DND-41 (cell line): ENCODE measurements around the gene KMT5B.

ENCODE experiments used
- ATAC-seq: fragments of 200-7000 bp; cut with Tn5 transposase; 3 replicates; pipeline ENCODE4 v1.9.1; 2021; ENCODE audit warnings: low read depth; ENCODE audit not compliant: insufficient read depth
- DNase-seq: peaks from one replicate; pipeline ENCODE4 v3.0.0-alpha.2; 2020
- H2AFZ ChIP-seq: 2 replicates; pipeline ENCODE4 v1.6.0; 2012; ENCODE audit warnings: low read depth, low read length
- H3K27ac ChIP-seq: 2 replicates; pipeline ENCODE4 v1.5.1; 2012; ENCODE audit warnings: low read length, inconsistent platforms
- H3K27me3 ChIP-seq: fragments of 200-600 bp; sonication (generic); 2 replicates; pipeline ENCODE4 v1.6.0; 2012; ENCODE audit warnings: low read length, mild to moderate bottlenecking, inconsistent platforms; ENCODE audit not compliant: insufficient read depth, poor library complexity
- H3K36me3 ChIP-seq: 2 replicates; pipeline ENCODE4 v1.5.1; 2012; ENCODE audit warnings: low read length, inconsistent platforms; ENCODE audit not compliant: insufficient read depth
- H3K4me1 ChIP-seq: 2 replicates; pipeline ENCODE4 v1.5.1; 2012; ENCODE audit warnings: mild to moderate bottlenecking, low read length; ENCODE audit not compliant: insufficient read depth
- H3K4me2 ChIP-seq: 2 replicates; pipeline ENCODE4 v1.6.0; 2012; ENCODE audit warnings: mild to moderate bottlenecking, moderate library complexity, low read length, inconsistent platforms; ENCODE audit not compliant: insufficient read depth
- H3K4me3 ChIP-seq, 2 experiments: fragments of 200-600 bp in 1 of 2; shearing (Covaris generic) in 1 of 2; 2 replicates each; pipeline ENCODE4 v1.5.1; 2012 to 2016; ENCODE audit warnings: inconsistent platforms in 2 of 2, low read length in 2 of 2, mild to moderate bottlenecking in 2 of 2, low read depth in 1 of 2, moderate library complexity in 1 of 2
- H3K79me2 ChIP-seq: 2 replicates; pipeline ENCODE4 v1.6.0; 2012; ENCODE audit warnings: low read length, inconsistent platforms; ENCODE audit not compliant: insufficient read depth
- H3K9ac ChIP-seq: 2 replicates; pipeline ENCODE4 v1.6.0; 2012; ENCODE audit warnings: low read depth, mild to moderate bottlenecking, inconsistent platforms, low read length, moderate library complexity
- H3K9me3 ChIP-seq: 2 replicates; pipeline ENCODE4 v1.5.1; 2012; ENCODE audit warnings: low read length, moderate library complexity, mild to moderate bottlenecking, inconsistent platforms; ENCODE audit not compliant: insufficient read depth, severe bottlenecking
- H4K20me1 ChIP-seq: 2 replicates; pipeline ENCODE4 v1.6.0; 2012; ENCODE audit warnings: low read length; ENCODE audit not compliant: insufficient read depth
- EZH2 ChIP-seq: IDR thresholded peaks from 3 replicates; pipeline ENCODE4 v1.6.1; 2012; ENCODE audit warnings: borderline replicate concordance, low read depth, mild to moderate bottlenecking, moderate library complexity, low read length, inconsistent platforms; ENCODE audit not compliant: severe bottlenecking
- TF ChIP-seq, protein P1 (sequence below): IDR thresholded peaks from 2 replicates; pipeline ENCODE4 v1.5.1; 2012; ENCODE audit warnings: borderline replicate concordance, low read length, moderate library complexity, mild to moderate bottlenecking; ENCODE audit not compliant: poor library complexity, severe bottlenecking; ENCODE audit errors: extremely low read depth

The KMT5B gene

DNA sequence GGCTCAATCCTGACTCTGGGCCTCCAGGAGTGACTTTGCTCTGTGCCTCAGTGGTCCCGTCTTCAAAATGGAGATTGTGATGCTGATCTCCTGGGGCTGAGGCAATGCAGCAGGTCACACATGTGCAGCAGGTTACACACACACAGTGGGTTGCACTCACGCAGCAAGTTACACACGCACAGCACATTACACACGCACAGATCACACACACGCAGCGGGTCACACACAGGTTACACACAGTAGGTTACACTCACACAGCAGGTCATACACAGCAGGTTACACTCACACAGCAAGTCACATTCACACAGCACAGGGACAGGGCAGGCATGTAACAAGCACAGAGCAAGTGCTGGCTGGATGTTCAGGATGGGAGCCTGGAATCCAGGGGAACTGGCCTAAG, 47.4 kb upstream of the KMT5B start:
- DNase-seq, result no peak
- no peak overlapping the region for H2AFZ ChIP-seq
- H4K20me1 ChIP-seq, result peaks cover 3% of the 10 kb centered on the region; the same call in 1 of the 2 replicates
- no peak overlapping the region for H3K9ac ChIP-seq
- ATAC-seq, result no peak
- no peak overlapping the region for H3K4me3 ChIP-seq
- no peak overlapping the region for H3K27ac ChIP-seq
- H3K36me3 ChIP-seq, result peaks cover 33% of the 10 kb centered on the region
- H3K4me2 ChIP-seq, result no peak overlapping the region
- no peaks in the 10 kb centered on the region for H3K79me2 ChIP-seq
- no peaks in the 10 kb centered on the region for H3K9me3 ChIP-seq
- TF ChIP-seq, protein P1, sequence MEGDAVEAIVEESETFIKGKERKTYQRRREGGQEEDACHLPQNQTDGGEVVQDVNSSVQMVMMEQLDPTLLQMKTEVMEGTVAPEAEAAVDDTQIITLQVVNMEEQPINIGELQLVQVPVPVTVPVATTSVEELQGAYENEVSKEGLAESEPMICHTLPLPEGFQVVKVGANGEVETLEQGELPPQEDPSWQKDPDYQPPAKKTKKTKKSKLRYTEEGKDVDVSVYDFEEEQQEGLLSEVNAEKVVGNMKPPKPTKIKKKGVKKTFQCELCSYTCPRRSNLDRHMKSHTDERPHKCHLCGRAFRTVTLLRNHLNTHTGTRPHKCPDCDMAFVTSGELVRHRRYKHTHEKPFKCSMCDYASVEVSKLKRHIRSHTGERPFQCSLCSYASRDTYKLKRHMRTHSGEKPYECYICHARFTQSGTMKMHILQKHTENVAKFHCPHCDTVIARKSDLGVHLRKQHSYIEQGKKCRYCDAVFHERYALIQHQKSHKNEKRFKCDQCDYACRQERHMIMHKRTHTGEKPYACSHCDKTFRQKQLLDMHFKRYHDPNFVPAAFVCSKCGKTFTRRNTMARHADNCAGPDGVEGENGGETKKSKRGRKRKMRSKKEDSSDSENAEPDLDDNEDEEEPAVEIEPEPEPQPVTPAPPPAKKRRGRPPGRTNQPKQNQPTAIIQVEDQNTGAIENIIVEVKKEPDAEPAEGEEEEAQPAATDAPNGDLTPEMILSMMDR, result no peak
- TF ChIP-seq EZH2, result no peak
- H3K4me1 ChIP-seq, result peaks cover 6% of the 10 kb centered on the region
- H3K27me3 ChIP-seq, result no peaks in the 10 kb centered on the region

DNA sequence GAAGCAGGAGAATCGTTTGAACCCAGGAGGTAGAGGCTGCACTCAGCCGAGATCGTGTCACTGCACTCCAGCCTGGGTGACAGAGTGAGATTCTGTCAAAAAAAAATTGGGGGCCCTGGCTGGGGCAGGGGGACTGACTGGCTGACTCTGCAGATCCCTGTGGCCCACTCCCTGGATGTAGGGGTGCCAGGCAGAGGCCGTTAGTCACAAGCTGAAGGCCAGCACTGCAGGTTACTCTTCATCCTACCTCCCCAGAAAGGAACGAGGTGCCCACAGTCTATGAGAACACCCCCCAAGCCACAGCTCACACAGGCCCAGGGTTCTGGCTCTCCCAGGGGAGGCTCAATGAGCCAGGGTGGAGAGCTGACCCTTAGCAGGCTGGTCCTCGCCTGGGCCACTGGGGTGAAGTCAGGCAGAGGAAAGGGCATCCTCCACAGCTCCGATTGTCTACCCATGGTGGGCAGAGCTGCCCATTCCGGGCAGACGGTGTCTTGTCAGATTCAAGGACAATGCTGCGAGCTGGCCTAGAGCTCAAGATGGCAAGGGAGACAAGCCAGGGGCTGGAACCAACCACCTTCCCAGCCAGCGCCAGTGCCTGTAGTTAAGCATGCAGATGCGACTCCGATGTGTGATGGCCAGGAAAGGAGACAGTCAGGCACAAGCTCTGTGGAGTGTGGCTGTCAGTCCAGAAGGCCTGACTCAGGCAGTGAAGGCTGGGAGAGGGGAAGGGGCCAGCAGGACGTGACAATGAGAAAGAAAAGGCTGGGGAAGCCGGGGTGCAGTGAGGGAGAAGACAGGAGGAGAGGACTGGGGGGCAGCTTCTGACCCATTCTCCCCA, 46.2 kb upstream of the KMT5B start:
- Histone ChIP-seq H3K9me3 (no peaks in the 10 kb centered on the region), H3K4me1 (peaks cover 6% of the 10 kb centered on the region), H3K4me3 (no peak overlapping the region), H3K27me3 (no peaks in the 10 kb centered on the region), H4K20me1 (peaks cover 3% of the 10 kb centered on the region; the same call in 1 of the 2 replicates), H3K79me2 (no peaks in the 10 kb centered on the region), H3K4me2 (no peak overlapping the region), H3K27ac (no peak overlapping the region), H3K9ac (no peak overlapping the region), H2AFZ (no peak overlapping the region), H3K36me3 (peaks cover 29% of the 10 kb centered on the region)
- DNase-seq (no peak), ATAC-seq (no peak)
- no peak for TF ChIP-seq EZH2
- TF ChIP-seq, protein P1, result no peak

DNA sequence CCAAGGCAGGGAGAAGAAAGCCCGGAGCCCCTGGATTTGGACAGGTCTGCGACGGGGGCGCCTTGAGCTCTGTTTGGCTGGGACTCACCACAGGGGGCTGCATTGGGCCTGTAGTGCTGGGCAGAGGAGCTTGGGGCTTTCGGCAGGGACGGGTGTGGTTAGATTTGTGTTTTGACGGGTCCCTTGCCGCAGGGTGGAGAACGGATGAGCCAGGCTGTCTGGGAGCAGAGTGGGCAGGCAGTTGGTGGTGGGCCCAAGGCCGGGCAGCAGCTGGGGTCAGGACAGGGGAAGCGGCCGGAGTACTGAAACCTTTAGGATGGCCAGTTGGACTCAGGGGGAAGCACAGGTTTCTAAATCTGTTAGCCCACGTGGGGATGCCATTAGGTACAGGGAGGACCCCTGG, 45.3 kb upstream of the KMT5B start:
- no peak overlapping the region for H3K4me2 ChIP-seq
- H3K36me3 ChIP-seq, result peaks cover 23% of the 10 kb centered on the region
- H3K4me1 ChIP-seq, result peaks cover 6% of the 10 kb centered on the region
- ATAC-seq (no peak), DNase-seq (no peak)
- TF ChIP-seq, protein P1, result no peak
- no peak for TF ChIP-seq EZH2
- H3K4me3 ChIP-seq, result no peak overlapping the region
- no peak overlapping the region for H3K27ac ChIP-seq
- no peaks in the 10 kb centered on the region for H3K79me2 ChIP-seq
- H3K9me3 ChIP-seq, result no peaks in the 10 kb centered on the region
- peaks cover 3% of the 10 kb centered on the region; the same call in 1 of the 2 replicates for H4K20me1 ChIP-seq
- no peak overlapping the region for H2AFZ ChIP-seq
- no peaks in the 10 kb centered on the region for H3K27me3 ChIP-seq
- no peak overlapping the region for H3K9ac ChIP-seq
